Hepatic stellate cell (primary cell): Measurements from ENCODE around the gene ACLY.
"Not testable (repeated sequence)": the region's sequence is repeated elsewhere in the genome, so short reads cannot be mapped to it uniquely, and the experiment has no call there.

ENCODE experiments used
- DNase-seq: peaks from one replicate; pipeline ENCODE4 v3.0.0; 2011; ENCODE audit warnings: low spot score

Gene ACLY

DNA sequence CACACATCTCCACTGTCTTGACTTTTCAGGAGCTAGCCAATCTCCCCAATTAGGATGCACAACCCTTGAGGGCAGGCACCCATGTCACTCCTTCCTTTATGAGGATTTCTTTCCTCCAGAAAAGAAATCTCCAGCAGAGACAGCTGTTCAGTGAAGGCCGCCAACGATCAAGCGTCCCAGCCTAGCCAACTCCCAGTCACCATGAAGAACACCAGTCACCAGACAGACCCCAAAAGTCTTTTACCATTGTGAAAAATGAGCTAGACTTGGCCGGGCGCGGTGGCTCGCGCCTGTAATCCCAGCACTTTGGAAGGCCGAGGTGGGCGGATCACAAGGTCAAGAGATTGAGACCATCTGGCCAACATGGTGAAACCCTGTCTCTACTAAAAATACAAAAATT, 88.8 kb downstream of the ACLY start:
- not testable (repeated sequence) for DNase-seq

DNA sequence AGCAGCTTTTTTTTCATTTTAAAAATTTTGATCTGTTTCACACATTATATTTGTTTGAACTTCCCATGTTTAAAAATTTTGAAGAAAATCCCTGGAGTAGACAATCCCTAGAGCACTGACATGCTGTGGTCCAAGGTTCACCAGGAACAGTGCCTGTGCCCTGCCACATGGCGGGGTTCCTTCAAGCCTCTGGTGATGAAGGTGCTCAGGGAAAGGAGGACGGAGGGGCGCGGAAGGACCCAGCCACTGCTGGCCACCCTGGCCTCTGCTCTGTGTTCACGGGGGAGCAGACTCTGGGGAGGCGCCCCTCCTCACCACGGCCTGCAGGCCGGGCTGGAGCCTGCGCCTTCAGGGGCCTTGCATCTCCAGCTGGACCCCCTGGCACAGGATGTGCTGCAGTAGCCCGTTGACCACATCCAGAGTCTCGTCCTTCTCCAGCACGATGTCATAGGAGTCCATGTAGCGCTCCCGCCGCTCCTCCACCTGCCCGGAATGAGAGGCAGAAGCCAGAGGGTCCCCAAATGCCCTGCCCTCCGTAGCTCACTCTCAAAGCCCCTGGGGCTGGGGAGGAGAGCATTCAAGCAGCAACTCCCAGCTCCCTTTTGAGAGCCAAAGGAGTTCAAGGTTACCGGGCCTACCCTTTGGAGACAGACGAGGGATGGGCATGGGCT, 93.4 kb downstream of the ACLY start:
- no peak for DNase-seq

DNA sequence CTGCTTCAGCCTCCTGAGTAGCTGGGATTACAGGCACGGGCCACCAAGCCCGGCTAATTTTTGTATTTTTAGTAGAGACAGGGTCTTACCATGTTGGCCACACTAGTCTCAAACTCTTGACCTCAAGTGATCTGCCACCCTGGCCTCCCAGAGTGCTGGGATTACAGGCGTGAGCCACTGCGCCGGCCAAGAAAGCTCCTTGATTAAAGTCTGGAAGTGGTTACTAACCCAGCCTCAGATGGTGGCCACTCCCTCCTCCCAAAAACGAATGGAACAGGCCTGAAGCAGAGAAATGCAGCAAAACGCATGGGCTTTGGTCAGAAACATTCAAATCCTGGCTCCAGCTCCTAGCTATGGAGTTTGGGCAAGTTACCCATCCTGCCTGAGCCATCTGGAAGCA, 94.7 kb downstream of the ACLY start:
- DNase-seq, result no peak

DNA sequence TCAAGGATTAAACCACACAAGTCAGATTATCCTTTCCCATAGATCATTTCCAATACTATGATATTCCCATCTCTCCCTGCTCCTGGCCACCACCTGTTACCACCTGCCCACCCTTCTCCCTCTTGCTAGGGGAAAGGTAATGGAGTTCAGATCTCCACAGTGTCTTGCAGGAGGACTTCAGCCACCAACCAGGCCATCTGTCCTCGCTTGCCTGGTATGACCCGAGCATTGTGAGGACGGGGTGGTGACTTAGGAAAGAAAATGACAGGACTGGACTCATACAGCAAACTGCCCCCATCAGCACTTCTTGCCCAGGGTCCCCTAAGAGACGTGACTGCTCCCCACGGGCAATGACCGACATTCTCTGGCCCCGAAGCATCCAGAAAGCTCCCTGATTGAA, 95.2 kb downstream of the ACLY start:
- no peak for DNase-seq

DNA sequence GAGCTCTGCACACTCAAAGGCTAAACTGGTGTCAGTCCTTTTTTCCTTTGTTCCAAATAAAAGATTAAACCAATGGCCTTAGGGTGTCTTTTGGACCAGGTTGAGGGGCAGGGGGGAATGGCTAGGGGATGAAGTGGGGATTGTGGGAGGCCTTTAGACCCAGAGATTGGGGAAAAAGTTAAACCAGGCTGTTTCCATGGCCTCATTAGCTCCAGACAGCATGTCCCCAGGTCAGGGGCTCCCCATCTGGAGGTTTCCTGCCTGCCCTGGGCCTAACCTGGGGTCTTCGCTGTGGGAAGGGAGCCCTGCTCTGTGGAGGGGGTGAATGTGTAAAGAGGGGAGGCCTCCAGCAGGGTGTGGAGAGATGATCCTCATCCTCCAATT, 95.6 kb downstream of the ACLY start:
- no peak for DNase-seq

DNA sequence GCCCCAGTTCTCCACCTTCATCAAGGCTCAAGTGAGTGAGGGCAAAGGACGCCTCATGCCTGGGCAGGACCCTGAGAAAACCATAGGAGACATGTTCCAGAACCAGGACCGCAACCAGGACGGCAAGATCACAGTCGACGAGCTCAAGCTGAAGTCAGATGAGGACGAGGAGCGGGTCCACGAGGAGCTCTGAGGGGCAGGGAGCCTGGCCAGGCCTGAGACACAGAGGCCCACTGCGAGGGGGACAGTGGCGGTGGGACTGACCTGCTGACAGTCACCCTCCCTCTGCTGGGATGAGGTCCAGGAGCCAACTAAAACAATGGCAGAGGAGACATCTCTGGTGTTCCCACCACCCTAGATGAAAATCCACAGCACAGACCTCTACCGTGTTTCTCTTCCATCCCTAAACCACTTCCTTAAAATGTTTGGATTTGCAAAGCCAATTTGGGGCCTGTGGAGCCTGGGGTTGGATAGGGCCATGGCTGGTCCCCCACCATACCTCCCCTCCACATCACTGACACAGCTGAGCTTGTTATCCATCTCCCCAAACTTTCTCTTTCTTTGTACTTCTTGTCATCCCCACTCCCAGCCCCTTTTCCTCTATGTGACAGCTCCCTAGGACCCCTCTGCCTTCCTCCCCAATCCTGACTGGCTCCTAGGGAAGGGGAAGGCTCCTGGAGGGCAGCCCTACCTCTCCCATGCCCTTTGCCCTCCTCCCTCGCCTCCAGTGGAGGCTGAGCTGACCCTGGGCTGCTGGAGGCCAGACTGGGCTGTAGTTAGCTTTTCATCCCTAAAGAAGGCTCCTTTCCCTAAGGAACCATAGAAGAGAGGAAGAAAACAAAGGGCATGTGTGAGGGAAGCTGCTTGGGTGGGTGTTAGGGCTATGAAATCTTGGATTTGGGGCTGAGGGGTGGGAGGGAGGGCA, 96.3 kb downstream of the ACLY start:
- DNase-seq, result no peak

DNA sequence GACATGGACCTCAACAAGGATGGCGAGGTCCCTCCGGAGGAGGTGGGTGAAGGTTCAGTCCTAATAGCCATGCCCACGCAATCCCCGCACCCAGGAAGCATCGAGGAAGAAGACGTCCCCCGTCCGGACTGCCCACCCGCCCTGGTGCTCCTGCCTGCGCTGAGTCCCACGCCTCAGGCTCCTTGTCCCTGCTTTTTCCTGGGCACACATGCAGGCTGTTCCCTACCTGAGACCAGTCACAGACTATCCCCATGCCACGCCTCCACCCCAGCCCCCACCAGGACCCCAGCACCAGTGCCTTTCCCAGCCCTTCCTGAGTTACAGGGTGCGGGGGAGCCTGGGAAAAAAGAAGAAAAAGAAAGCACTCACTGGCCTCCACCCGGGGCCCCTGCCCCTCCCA, 97.0 kb downstream of the ACLY start:
- no peak for DNase-seq

DNA sequence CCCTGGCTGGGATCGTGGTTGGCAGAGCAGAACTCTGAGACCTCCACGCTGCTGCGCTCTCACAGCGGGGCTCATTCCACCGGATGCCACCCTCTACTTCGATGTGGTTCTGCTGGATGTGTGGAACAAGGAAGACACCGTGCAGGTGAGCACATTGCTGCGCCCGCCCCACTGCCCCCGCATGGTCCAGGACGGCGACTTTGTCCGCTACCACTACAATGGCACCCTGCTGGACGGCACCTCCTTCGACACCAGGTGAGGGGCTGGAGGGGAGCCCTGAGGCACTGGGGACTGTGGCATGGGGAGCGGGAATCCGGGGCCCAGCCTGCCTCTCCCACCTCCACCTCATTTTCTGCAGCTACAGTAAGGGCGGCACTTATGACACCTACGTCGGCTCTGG, 100.7 kb downstream of the ACLY start:
- no peak for DNase-seq
